ENCODE data around the gene RSPRY1. TPM values are rescaled to one million over a fixed set of nuclear protein-coding genes. Genes with fewer than 3 reads are reported as not detected.

The RSPRY1 gene
- total RNA-seq (2022) (56.7 and 57.7 TPM in 2 replicates), Bru-seq, nascent RNA (percentile 86 among the genes with signal in this experiment), BruChase-seq, experiment 1, labeled RNA remaining after a 2-hour chase (percentile 90 among the genes with signal in this experiment), BruChase-seq, experiment 2, labeled RNA remaining after a 6-hour chase (percentile 85 among the genes with signal in this experiment)
- long read RNA-seq, transcript RSPRY1-201 (15 exons, 3,547 nt), result major isoform, 62 of 100 reads
- long read RNA-seq, partial matches to known transcripts, result 6 of 100 reads
- long read RNA-seq, other reads (novel, unspliced or antisense), result 29 of 100 reads

DNA sequence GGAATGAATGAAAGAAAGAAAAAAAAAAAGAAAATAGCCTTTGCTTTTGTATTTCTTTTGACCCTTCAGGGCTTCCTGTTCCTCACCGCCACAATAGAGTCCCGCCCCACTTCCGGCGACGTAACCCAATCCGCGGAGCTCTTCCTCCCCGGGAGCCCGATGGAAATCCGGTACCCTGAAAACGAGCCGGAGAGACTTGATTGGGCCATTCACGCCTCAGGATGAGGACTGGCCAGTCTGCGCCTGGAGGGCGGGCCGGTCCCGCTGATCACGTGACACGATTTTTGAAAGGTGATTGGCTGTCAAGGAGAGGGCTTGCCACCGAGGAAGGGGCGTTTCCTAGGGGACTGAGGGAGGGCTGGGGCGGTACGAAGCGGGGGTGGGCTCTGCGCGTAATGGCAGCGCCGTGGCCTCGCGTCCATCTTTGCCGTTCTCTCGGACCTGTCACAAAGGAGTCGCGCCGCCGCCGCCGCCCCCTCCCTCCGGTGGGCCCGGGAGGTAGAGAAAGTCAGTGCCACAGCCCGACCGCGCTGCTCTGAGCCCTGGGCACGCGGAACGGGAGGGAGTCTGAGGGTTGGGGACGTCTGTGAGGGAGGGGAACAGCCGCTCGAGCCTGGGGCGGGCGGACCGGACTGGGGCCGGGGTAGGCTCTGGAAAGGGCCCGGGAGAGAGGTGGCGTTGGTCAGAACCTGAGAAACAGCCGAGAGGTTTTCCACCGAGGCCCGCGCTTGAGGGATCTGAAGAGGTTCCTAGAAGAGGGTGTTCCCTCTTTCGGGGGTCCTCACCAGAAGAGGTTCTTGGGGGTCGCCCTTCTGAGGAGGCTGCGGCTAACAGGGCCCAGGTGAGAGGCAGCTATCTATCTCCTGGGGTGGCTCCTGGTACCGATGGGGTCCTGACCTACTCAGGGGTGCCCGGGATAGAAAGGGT, at the start of gene RSPRY1, which contains the start of gene PSME3IP1:
TSS of gene RSPRY1 (plus strand) at position 385 of the 927 bp plus-strand sequence. CDS start 18,330 bp downstream, outside the sequence.
TSS of gene PSME3IP1 (minus strand) at position 95 of the 927 bp plus-strand sequence. CDS start 12,185 bp downstream, outside the sequence.
- peak; percentile 100 for DNase-seq
- Histone ChIP-seq H3K9me3 (no peaks in the 10 kb centered on the region), H3K4me3 (ENCODE audit: low read depth, low read length) (peak within 1 kb of the TSS; percentile 92), H3K27me3 (replicated peaks; ENCODE audit: control insufficient read depth, insufficient read depth, low read length) (no peaks in the 10 kb centered on the region), H3K36me3 (ENCODE audit: control insufficient read depth, insufficient read depth, low read length) (no peaks in the 10 kb centered on the region), H3K4me1 (peaks cover 14% of the 10 kb centered on the region; the same call in 1 of the 2 replicates)
- intact Hi-C loops (cut with micrococcal nuclease; ENCODE audit: unreplicated experiment), result loop anchor here (1.0 to 2.0 kb wide), 2 partner anchors 59 to 114 kb away; partner anchors contain the start of gene ARL2BP
- Mint-ChIP-seq H3K36me3 (ENCODE audit: insufficient read depth, unreplicated experiment) (peaks cover 33% of the 10 kb centered on the region), H3K9me3 (ENCODE audit: unreplicated experiment) (no peaks in the 10 kb centered on the region), H3K4me1 (ENCODE audit: low read depth, unreplicated experiment) (peaks cover 31% of the 10 kb centered on the region), H3K4me3 (ENCODE audit: unreplicated experiment) (peak within 1 kb of the TSS; percentile 99), H3K27ac (ENCODE audit: unreplicated experiment) (peak within 1 kb of the TSS; percentile 97), H3K27me3 (ENCODE audit: insufficient read depth, unreplicated experiment) (no peaks in the 10 kb centered on the region)
- ChIA-PET POLR2A (interaction anchor here (0.6 to 1.6 kb wide), 9 partner anchors 8 to 1240 kb away, joined by 3 to 9 read pairs (median 6); partner anchors contain the start of genes ARL2BP, CIAPIN1, COQ9 and CPNE2), CTCF (interaction anchor here (0.7 to 1.5 kb wide), 9 partner anchors 34 to 230 kb away, joined by 3 to 15 read pairs (median 3); partner anchors contain the start of gene CPNE2)
- TF ChIP-seq, protein P1, sequence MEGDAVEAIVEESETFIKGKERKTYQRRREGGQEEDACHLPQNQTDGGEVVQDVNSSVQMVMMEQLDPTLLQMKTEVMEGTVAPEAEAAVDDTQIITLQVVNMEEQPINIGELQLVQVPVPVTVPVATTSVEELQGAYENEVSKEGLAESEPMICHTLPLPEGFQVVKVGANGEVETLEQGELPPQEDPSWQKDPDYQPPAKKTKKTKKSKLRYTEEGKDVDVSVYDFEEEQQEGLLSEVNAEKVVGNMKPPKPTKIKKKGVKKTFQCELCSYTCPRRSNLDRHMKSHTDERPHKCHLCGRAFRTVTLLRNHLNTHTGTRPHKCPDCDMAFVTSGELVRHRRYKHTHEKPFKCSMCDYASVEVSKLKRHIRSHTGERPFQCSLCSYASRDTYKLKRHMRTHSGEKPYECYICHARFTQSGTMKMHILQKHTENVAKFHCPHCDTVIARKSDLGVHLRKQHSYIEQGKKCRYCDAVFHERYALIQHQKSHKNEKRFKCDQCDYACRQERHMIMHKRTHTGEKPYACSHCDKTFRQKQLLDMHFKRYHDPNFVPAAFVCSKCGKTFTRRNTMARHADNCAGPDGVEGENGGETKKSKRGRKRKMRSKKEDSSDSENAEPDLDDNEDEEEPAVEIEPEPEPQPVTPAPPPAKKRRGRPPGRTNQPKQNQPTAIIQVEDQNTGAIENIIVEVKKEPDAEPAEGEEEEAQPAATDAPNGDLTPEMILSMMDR (IDR thresholded peaks at IDR 0.05; ENCODE audit: insufficient read depth in 1 of 2, low read depth in 1 of 2, low read length in 1 of 2, severe bottlenecking in 1 of 2, unreplicated experiment in 1 of 2), result no peak
- BruUV-seq (replicated peaks), result no TSS peak

DNA sequence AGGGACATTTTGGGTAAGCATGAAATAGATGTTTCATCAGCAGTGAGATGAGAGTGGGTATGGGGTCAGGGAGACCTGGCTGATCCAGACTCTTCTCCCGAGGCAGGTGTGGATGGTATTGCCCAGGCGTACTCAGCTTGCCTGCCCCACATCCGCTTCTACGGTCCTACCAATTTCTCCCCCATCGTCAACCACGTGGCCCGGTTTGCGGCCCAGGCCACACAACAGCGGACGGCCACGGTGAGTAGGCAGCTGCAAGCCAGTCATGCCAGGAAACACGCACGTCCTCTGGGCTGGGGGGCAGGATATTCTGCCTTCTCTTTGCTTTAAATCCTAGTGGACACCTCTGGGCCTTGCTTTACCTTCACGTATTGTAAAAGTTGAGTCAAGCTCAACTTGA, 49.1 kb upstream of the RSPRY1 start:
- POLR2A ChIA-PET, result no interaction called here
- H3K36me3 Mint-ChIP-seq (ENCODE audit: insufficient read depth, unreplicated experiment), result no peaks in the 10 kb centered on the region

More for the DNA sequence above, 49.1 kb upstream of the RSPRY1 start:
- Histone ChIP-seq H3K9me3 (no peaks in the 10 kb centered on the region), H3K4me3 (ENCODE audit: low read depth, low read length) (no peak overlapping the region), H3K36me3 (ENCODE audit: control insufficient read depth, insufficient read depth, low read length) (no peaks in the 10 kb centered on the region), H3K4me1 (peaks cover 7% of the 10 kb centered on the region), H3K27me3 (replicated peaks; ENCODE audit: control insufficient read depth, insufficient read depth, low read length) (no peaks in the 10 kb centered on the region)
- Mint-ChIP-seq H3K4me3 (ENCODE audit: unreplicated experiment) (no peak overlapping the region), H3K27ac (ENCODE audit: unreplicated experiment) (no peak overlapping the region), H3K9me3 (ENCODE audit: unreplicated experiment) (no peaks in the 10 kb centered on the region), H3K27me3 (ENCODE audit: insufficient read depth, unreplicated experiment) (no peaks in the 10 kb centered on the region), H3K4me1 (ENCODE audit: low read depth, unreplicated experiment) (no peaks in the 10 kb centered on the region)
- BruUV-seq (replicated peaks), result no TSS peak
- CTCF ChIA-PET, result no interaction called here
- DNase-seq, result no peak
- TF ChIP-seq, protein P1 (IDR thresholded peaks at IDR 0.05; ENCODE audit: insufficient read depth in 1 of 2, low read depth in 1 of 2, low read length in 1 of 2, severe bottlenecking in 1 of 2, unreplicated experiment in 1 of 2), result no peak
- intact Hi-C loops (cut with micrococcal nuclease; ENCODE audit: unreplicated experiment), result no loop called here

Measured in Caco-2 (cell line).